ENCODE results near the gene MAGI3. TPM values are rescaled to one million over a fixed set of nuclear protein-coding genes. Genes with fewer than 3 reads are reported as not detected.
"Not testable (repeated sequence)": the region's sequence is repeated elsewhere in the genome, so short reads cannot be mapped to it uniquely, and the experiment has no call there.

MAGI3 gene
- total RNA-seq, 1 donor from 2014 or later: 7.2 TPM

DNA sequence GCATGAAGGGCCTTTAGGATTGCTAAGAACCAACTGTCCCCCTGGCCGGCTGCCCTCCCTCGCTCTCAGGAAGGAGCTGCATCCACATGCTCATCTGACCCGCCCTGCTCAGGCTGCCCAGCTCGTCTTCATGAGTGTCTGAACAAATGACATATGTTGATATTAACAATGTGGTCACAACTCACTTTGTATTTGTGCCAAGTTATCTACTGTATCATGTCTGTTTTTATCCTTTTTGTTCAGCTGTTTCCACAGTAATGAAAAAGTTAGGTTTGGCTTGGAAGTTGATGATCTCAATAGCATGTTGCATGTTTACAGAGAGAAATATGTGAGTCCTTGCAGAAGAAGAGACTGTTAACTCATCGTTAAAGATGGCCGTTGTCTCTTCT, 293.8 kb downstream of the MAGI3 start:
- DNase-seq (ENCODE audit: low spot score): no peak

DNA sequence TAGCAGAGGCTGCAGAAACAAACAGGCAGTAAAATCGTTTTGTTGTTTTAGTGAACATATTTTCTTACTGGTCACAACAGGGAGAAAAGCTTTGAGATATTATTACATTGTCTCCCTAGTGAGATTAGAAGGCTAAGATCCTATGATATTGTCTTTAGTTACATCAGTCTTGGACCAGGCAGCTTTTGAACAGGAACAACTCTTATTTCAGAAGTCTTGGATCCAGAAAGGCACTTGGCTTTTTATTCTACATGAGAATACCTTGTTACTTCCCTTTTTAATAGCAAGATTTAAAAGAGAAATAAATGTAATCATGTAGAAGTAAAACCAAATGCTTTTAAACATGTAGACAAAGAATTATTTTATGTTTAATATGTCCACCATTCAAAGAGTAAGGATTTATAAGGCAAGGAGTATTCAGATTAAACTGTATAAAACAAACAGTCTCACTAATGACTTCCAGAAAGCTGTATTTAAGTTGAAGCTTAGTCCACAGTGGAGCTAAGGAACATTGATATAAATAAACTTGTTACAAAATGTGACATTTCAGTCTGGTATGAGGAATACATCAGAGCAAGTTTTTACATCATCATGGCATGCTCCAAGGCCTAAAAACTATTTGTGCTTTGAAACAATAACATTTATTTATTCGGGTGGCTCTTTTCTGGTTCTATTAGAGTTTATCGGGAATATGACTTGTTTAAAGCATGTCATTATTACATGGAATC, 296.7 kb downstream of the MAGI3 start:
- no peak for DNase-seq (ENCODE audit: low spot score)

DNA sequence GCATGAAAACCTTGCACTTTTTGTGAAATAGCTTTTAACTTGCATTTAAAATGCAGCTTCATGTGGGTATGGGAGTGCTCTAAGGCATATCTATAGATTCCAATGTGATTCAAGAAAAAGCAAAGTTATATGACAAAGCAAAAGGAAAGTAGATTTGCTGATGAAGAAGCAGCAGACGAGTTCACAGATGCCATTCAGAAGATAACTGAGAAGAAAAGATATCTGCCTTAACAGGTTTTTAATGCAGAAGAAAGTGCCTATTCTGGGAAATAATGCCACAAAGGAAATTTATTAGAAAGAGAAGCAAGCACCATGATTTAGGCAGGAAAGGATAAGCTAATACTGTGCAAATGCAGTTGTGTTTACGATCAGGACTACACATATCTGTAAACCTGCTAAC, 300.9 kb downstream of the MAGI3 start:
- DNase-seq (ENCODE audit: low spot score): no peak

DNA sequence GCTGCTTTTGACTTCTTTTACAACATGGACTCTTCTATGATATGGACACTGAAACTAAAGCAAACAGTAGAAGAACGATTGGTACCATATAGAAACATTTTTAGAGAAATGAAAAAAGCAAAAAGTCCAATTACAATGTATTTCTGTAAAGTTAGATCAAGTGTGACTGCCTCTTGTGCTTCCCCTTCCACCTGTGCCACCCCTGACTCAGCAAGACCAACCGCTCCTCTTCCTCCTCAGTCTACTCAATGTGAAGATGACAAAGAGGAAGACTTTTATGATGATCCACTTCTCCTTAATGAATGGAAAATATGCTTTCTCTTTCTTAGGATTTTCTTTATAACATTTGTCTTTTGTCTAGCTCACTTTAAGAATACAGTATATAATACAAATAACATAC, 302.0 kb downstream of the MAGI3 start:
- DNase-seq (ENCODE audit: low spot score): no peak

DNA sequence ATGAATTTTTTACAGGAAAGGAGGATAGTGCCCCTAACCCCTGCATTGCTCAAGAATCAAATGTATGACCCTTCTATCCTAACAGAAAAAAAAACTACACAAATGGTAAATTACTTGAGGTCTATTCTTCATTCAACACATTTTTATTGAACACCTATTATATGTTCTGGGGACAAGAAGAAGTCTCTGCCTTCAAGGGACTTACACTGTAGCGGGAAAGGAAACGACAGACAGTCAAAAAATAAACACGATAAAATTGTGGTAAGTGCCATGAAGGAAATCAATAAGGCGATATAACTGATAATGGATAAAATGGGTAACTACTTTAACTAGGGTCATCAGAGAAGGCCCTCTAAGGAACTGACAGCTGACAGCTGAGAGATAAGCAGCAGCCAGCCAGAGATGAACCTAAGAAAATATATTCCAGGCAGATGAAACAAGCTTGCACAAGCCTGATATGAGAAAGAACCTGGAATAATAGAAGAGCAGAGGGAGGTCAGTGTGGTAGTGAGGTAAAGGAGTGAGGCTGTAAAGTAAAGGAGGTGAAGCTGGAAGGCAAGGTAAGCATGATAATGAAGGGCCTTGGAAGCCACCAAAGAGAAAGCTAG, 302.6 kb downstream of the MAGI3 start:
- no peak for DNase-seq (ENCODE audit: low spot score)

DNA sequence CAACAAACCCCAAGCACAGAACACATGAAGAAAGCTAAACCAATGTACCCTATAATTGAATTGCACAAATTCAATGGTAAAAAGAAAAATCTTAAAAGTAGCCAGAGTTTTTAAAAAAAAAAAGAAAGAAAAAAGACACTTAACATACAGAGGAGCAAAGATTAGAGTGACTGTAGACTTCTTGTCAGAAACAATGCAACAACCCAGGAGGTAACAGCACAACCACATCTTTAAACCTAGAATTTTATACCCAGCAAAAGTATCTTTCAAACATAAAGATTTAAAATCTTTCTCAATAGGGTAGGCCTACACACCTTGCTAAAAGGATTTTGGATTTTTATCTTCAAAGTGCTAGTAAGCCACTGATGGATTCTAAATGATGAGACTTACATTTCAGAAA, 304.6 kb downstream of the MAGI3 start:
- no peak for DNase-seq (ENCODE audit: low spot score)

DNA sequence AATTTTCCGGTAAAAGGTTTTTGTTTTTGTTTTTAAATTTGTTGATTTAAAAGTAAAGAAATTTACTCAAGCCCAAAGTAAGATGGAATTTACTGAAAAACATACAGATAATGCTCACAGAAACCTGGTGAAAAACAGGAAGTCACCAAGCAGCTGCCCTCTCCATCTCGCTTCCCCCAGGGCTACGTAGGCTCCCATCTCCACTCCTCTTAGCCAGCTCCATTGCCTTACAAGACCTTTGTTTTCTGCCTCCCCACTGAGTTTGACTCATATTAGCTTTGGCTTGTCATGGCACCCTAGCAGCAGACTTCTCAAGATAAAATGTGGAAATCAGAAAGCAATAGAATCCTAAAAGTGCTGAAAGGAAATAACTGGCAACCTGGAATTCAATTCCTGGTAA, 311.1 kb downstream of the MAGI3 start:
- DNase-seq (ENCODE audit: low spot score): no peak

DNA sequence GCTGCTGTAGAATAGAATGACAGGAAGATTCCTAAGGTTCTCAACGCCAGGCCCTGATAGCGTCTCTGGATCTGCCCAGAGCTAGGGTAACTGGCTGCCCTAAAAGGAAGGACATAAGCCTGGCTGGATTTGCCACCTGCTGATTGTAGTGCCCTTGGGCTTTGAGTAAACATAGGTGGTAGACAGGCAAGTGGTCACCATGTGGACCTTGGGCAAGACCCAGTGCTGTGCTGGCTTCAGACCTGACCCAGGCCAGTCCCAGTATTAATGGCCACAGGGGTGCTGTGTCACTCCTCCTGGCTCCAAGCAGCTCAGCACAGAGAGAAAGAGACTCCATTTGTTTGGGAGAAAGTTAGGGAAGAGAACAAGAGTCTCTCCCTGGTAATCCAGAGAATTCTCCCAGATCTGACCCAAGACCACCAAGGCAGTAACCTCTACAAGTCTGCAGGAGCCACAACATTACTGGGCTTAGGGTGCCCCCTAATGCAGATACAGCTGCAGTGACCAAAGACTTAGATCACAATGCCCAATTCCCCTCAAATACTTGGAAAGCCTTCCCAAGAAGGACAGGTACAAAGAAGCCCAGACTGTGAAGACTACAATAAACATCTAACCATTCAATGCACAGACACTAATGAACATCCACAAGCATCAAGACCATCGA, 324.4 kb downstream of the MAGI3 start:
- DNase-seq (ENCODE audit: low spot score): no peak

DNA sequence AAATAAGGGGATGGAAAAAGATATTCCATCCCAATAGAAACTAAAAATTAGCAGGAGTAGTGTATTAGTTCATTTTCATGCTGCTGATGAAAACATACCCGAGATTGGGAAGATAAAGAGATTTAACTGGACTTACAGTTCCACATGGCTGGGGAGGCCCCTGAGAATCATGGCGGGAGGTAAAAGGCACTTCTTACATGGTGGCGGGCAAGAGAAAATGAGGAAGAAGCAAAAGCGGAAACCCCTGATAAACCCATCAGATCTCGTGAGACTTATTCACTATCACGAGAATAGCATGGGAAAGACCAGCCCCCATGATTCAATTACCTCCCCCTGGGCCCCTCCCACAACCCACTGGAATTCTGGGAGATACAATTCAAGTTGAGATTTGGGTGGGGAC, 327.2 kb downstream of the MAGI3 start:
- DNase-seq (ENCODE audit: low spot score): not testable (repeated sequence)

DNA sequence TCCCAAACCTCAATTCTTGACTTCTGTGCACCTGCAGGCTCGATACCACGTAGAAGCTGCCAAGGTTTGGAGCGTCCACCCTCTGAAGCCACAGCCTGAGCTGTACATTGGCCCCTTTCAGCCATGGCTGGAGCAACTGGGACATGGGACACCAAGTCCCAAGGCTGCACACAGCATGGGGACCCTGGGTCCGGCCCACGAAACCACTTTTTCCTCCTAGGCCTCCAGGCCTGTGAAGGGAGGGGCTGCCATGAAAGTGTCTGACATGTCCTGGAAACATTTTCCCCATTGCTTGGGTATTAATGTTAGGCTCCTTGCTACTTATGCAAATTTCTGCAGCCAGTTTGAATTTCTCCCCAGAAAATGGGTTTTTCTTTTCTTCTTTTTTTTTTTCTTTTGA, 328.3 kb downstream of the MAGI3 start:
- not testable (repeated sequence) for DNase-seq (ENCODE audit: low spot score)

DNA sequence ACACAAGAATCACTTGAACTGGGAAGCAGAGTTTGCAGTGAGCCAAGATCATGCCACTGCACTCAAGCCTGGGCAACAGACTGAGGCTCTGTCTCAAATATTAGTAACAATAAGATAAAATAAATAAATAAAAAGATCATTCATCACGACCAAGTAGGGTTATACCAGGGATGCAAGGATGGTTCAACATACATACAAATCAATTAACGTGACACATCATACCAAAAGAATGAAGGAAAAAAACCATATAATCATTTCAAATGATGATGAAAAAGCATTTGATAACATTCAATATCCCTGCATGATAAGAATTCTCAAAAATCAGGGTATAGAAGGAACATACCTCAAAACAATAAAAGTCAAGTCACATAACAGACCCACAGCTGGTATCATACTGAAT, 330.7 kb downstream of the MAGI3 start:
- no peak for DNase-seq (ENCODE audit: low spot score)

DNA sequence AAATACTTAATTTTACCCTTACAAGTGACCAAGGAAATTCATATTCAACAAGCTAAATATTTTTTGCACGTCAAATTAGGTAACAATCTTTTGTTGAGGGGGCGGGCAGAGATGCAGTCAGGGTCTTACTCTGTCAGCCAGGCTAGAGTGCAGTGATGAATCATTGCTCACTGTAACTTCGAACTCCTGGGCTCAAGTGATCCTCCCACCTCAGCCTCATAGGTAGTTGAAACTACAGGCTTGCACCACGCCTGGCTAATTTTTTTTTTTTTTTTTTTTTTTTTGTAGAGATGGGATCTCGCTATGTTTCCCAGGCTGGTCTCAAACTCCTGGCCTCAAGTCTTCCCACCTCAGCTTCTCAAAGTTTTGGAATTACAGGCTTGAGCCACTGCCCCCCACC, 342.5 kb downstream of the MAGI3 start:
- no peak for DNase-seq (ENCODE audit: low spot score)

DNA sequence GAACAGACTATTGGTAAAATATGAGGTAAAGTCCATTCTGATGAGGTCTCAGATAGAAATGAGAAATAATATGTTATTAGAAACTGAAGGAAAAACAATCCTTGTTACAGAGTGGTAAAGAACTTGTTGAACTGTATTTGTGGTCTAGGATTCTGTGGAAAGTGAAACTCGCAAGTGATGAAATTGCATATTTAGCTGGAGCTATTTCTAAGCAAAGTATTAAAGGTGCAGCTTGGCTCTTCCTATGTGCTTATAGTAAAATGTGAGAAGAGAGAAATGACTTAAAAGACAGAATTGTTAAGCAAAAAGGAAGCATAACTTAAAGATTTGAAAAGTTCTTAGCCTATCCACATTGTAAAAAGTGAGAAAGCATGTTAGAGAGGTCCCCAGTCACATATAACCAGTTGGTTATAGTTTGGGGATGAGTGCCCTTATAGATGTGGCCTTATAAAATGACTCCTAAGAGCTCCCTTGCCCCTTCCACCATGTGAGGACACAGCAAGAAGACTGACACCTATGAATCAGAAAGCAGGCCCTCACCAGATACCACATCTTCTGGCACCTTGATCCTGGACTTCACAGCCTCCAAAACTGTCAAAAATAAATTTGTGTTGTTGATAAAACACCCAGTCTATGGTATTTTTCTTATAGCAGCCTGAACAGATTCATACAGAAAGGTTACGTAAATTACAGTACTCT, 344.2 kb downstream of the MAGI3 start:
- DNase-seq (ENCODE audit: low spot score): no peak
